LoVo (cell line): Measurements from ENCODE around the gene ADAM19.

Experiments
- DNase-seq: peaks from one replicate; pipeline ENCODE4 v3.0.0-alpha.2; 2016; ENCODE audit warnings: low spot score

ADAM19 gene

DNA sequence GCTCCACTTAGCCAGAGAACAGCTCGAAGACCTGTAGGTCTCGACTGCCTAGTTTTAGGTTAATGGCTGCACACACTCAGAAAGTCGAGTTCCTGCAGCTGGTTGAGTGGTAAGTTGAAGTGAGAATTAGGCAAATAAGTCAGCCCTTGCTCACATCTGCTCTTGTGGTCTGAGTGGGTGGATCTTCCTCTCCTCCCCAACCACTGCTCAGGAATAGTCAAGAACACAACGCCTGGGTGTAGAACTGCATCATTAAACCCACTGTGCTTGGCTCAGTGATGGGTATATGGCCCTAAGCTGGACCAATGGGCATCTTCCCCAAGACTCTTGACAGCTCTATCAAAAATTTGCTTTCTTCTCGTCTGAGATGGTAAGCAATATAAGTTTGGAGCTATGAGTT is 20.9 kb upstream of the ADAM19 start:
- no peak for DNase-seq

DNA sequence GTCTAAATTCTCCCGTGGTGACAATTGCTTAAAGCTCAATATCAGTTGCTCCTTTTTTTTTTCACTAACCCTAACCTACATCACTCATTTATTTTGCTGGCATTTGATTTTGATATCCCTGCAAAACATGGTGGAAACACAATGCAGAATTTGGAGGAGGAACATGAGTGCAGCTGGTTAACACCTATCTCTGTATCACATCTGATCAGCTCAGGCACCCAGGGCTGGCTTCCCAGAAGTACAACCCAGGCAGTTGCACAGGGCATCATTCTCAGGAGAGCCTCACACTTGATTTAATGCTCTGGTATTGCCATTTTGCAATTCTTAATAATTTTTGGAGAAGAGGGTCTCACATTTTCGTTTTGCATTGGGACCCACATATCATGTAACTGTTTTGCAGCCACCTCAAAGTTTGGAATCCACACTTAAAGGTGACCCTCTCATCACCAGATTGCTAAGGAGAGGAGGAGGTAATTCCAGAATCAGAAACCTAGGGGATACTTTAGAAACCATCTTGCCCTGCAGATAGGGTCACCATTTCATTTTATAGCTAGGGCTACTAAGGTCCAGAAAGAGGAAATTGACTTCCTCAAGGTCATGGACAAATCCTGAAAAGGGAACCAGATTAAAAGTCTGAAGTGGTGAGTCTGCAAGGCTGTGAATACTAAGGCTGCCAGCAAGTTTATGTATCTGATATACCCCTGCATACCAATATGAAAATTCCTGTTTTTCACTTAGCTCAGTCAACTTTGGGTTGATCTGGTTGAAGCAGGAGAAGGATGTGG is 19.3 kb upstream of the ADAM19 start:
- DNase-seq: no peak

DNA sequence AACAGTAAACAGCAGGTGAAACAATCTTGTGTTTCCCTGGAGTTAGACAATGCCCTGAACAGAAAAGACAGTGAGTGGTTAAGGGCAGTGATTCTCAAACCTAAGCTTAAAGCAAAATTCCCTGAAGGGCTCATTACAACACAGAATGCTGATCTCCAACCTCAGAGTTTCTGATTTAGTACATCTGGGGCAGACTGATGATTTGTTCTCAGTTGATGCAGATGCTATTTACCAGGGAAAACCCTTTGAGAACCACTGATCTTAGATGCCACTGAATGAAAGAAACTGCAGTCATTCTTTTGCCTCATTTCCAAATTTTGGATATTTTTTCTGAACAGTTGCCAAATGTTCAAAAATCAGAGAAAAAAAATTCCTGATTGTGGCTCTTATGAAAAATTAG is 18.7 kb upstream of the ADAM19 start:
- no peak for DNase-seq

DNA sequence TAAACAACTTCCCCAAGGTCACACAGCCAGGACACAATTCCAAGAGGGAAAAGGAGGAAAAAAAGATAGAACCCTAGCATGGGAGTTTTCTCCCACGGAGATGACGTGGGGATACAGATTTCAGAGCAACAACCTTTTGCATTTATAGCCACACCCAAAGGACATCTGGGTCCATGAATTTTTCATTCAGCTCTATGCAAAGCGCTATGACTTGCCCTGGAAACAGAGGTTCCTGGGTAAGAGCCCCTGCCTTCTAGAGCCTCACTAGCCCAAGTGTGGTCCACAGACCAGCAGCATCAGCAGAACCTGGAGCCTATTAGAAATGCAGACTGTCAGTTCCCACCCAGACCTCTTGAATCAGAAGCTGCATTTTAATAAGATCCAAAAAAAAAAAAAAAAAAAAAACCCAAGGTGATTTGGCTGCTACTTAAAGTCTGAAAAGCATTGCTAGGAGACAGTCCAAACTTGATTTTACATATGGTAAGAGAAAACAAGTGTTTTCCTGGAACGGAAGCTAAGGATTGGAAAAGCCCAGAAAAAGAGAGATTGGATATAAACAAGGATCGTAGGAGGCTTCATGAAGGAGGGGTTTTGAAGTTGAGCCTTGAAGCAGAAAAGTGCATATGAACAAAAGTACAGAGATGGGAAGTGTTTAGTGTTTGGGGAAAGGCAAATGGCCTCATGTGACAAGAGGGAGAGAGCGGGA is 17.6 kb upstream of the ADAM19 start:
- no peak for DNase-seq

DNA sequence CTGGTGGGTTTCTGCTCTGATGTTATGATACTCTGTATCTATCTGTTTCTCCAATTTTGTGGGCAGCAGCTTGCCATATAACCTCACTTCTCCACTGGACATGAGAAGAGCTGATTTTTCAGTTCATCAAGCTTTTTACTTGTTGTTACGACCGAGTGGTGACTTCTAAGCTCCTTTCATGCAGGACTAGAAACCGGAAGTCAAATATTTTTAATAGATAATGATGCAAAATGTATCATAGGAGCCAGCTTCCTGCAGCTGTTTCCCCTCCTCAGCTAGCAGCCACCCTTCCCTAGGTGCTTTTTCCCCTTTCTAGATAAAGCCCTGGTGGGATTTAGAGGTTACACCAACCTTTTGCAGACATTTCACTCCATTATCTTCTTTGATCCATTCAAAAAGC is 17.0 kb upstream of the ADAM19 start:
- DNase-seq: no peak

DNA sequence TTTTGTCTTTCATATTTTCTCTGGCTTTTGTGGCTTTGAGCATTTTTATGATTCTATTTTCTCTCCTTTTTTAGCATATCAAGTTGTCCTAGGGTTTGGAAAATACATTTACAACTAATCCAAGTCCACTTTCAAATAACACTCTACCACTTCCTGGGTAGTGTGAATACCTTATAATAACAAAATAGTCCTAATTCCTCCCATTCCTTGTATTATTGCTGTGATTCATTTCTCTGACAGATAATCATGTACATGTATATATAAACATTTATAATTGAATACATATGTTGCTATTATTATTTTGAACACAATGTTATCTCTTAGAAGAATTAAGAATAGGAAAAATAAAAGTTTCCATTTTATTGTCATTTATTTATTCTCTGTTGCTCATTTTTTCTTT is 14.9 kb upstream of the ADAM19 start:
- no peak for DNase-seq

DNA sequence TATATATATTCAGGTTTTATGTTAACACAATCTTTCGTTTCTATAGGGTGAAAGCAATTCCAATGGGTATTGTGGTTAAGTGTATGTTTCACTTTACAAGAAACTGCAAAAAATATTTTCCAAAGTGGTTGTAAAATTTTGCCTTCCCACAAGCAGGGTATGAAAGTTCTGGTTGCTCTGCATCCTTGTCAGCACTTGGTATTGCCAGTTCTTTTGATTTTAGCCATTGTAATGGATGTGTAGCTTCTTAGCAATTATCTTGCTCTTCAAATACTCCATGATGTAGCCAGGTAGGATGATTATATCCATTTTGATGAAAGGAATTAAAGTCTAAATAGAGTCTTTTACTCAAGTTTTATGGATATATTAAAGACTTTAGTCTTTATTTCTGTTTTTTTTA is 9.1 kb upstream of the ADAM19 start:
- no peak for DNase-seq

DNA sequence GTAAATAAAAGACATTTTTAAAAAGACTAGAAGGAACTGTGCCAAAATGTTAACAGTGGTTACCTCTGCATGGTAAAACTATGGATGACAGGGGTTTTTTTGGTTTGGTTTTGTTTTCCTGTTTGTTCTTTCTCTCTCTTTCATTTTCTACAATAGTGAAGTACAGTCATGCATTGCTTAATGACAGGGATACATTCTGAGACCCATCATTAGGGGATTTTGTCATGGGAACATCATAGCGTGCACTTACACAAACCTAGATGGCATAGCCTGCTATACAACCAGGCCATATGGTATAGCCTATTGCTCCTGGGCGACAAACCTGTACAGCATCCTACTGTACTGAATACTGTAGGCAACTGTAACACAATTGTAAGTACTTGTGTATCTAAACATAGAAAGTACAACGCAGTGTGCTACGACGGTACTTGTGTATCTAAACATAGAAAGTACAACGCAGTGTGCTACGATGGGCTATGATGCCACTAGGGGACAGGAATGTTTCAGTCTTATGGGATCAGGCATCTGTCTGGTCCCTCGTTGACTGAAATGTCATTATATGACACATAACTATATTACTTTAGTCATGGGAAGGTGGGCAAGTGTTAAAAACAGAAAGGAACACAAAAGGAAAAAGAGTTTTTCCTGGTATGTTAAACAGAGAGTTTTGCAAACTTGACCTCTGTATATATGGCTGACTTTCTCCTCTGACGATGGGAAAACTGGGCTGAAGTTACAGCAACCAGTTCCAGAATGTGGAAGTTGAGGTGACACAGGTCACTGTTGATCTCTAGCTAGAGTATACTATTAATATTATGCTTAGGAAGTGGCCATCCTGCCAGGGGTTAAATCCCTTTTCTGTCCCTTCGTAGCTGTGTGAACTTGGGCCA is 7.4 kb upstream of the ADAM19 start:
- no peak for DNase-seq

DNA sequence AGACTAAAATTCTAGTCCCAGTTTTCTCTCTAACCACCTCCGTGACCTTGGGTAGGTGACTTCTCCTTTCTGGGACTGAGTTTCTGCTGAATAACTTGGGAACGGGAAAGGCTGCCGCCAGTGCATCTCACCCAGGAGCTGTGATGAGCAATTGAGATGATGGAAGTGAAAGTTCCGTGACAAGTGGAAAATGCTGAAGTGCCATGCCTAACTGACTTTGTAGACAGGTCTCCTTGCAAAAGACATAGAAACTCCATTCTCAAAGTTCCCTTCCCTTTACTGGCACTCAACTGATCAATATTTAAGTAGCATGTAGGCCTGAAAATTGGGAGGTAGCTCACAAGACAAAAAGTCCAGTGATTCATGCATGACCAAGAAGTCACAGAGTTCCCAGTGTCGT is 6.3 kb upstream of the ADAM19 start:
- DNase-seq: no peak

DNA sequence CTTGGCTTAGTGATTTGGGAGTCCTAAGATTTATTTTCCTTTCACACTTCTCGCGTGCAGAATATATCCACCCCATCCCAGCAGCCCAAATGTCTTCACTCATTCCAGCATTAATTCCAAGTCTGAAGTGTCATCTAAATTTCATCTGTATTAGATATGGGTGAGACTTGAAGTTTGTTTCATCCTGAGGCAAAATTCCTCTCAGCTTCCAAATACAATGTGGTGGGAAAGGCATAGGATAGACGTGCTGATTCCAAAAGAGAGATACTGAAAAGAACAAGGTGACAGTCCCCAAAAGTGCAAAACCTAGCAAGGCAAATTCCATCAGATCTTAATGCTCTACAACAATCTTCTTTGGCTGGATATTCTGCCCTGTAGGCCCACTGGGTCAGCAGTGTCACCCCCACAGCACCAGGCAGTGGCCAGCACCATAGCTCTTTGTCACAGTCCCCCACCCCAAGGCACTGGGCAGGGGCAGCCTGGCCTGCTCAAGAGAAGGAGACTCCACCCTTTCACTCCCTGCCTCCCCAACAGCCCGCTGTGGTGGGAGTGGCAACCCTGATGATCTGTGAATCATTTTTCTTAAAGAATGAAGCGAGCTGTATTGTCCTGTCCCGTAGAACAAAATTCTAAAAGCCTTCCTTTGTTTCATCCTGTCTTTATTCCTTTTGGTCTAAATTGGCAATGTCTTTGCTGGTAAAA is 2.7 kb upstream of the ADAM19 start:
- DNase-seq: no peak

DNA sequence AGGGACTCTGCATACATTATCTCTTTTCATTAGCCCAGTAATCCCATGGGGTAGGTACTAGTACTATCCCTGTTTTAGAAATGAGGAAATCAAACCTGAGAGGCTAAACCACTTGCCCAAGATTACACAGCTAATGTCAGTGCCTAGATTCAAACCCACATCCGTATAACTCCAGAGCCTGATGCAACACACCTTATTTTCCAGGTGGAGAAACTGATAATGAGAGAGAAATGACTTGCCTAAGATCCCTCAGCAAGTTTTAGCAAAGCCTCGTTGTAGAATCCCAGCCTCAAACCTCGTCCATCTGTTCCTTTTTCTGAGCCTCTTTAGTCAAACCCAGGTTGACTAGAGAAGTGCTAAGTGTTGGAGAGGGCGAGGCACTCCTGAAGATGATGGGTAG is 1.1 kb upstream of the ADAM19 start:
- DNase-seq: no peak

DNA sequence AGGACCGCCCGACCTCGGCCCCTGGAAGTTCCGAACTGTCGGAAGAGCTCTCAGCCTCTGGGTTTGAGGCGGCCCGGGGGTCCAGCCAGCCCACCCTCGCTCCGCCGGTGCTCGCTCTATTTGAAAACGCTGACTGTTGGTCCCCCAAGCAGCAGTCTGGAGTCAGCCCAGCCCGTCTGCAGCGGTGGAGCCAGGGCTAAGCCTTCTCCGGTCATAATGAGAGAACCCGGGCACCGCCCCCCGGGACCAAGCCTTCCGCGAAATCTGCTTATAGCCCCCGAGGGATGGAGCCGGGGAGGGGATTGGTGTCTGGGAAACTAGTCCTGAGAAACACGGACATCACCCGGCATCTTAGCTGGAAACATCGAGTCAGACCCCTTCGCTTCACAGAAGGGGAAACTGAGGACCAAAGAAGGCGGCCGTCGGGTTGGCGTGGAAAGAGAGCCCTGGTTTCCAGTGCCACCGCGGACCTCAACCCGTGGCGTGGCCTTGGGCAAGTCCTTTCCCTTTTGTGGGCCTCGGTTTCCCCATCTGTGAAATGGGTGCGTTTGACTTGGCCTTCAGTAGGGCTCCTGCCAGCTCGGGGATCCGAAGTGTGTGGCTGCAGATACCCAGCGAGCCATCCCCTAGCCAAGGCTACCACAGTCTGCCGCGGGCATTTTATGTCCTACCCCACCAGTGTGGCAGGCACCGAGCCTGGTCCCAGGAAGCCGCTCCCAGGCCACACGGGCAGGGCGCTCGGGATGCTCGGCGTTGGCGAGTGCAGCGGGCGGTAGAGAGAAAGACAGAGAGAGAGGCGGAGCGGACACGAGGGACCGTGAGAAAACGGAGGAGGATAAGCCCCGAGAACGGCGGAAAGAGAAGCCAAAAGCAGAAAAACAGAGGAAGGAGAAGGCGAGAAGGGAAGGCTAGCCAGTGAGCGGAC is 857 bp downstream of the ADAM19 start:
- DNase-seq: no peak

DNA sequence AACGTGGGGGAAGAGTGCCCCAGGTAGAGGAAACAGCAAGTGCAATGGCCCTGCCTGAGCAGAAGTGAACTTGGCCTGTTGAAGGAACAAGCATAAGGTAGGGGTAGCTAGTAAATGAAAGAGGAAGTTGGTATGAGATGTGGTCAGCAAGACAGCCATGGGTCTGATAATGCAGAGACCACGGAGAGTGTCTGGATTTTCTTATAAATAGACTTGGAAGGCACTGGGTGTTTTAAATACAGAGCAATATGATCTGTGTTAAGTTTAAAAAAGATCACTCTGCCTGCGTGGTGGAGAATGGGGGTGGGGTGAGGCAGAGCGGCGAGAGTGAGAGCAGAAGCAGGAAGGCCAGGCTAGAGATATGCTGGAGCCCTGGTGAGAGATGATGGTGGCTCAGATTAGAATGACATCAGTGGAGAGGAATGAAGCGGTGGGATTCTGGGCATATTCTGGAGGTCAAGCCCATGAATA is 4.2 kb downstream of the ADAM19 start:
- DNase-seq: no peak

DNA sequence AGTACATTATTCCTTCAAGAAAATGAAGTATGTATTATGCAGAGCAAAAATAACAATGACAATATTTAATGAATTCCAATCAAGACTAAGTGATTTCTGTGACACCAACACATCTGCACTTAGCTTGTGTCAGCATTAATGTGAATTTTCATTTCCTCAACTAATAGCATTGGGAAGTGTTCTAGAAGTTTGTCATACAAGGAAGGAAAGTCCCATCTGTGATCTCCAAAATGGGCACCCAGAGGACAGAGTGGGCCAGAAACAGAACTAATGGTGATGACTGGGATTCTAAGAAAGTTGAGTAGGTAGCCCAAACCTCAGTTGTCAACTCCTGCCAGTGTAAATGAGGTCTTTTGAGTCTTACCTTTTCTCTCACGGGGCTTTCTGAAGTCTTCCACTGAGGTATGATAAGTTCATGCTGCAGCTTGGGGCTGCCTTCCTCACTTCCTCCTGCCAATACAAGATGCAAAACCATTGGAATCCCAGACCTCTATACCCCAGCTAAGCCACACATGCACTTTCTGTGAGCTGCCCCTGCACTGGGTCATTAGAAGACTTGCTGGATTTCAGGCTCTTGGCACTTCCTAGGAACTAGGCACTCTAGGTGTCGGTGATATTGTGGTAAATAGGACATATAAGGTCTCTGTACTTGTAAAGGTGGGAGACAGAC is 4.9 kb downstream of the ADAM19 start:
- no peak for DNase-seq

DNA sequence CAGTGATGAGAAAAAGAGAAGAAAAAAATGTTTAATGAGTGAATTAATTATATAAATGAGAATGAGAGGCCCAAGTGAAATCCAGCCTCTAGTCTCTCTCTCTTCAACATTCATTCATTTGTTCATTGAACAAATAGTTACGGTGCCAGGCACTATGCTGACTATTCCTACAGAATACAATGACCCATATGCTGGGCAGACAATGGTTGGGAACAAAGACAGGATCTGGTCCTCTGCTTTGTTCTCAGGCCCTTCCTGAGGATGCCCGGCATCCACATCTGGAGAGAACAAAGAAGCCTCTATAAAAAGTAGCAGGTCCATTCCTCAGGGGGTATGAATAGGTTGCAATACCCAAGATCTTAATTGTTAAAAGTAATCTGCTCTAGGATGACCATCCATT is 6.9 kb downstream of the ADAM19 start:
- no peak for DNase-seq

DNA sequence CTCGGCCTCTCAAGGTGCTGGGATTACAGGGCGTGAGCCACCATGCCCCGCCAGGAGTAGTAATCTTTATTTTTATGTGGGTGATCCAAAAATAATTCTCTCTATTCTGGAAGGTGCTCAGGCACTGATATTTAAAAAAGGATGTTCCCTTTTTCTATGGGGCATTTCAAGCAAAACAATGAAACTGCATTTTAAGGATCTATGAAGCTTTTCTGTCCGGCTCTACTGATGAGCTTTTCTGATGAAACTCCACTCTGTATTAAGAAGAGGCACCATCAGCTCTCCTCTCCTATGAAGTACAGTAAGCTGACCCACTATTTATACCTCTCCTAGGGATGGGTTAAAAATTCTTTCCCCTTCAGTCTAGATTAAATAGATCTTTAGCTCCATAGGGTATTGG is 7.4 kb downstream of the ADAM19 start:
- DNase-seq: no peak

DNA sequence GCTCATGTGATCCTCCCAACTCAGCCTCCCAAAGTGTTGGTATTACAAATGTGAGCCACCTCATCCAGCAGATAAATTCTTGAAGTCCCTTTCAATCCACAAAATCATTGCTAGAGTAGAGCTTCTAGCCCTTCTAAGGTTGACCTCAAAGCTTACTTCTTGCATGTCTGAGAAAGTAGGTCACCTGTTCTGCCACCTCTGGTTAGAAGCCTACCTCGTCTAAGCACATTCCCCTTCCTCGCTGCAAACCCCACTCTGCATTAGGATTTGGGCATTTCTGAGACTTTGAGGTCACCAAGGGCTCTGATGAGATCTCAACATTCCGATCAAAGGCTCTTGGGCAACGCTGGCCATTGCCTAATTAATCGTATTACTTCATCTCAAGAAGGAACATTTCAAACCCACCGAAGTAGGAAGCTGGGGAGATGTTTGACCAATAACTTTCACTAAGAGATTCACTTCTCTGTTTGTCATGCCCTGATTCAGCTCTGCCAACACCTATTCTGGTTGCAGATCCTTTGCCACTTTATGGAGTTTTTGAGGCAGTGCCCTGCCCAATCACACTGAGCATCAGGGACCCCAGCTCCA is 8.6 kb downstream of the ADAM19 start:
- no peak for DNase-seq

DNA sequence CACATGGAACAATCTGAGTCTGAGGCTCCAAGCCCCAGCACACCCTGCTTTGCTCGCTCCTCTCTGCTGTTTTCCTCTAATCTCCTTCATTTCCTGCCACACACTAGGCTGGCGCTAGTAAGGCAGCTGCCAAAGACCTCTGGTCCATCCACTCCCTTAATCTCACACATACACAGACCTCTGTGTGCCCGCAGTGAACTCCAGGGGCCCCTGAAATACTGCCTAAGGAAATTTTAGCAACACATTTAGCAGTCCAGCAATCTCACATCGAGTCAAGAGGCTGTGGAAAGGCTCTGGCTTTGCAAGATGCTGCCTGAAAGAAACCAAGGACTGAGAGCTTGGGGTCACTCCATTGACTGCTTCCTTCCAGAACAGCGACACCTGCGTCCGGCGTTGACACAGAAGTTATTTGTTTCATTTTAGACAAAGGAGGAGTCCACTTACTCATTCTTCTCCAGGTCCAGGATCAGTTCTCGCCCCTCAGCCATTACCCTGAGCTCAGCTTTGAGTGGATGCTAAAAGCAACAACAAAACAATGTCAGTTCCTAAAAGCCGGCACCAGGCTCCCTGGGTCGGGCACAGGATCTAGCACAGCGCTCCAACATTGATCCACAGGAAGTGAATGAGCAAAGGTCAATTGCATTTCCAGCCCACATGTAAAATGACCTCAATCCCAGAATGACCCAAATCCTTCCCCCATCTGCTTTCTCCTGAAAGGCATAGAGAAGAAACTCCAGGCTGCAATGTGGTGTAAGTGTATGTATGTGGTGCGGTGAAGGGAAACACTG is 11.5 kb downstream of the ADAM19 start:
- no peak for DNase-seq

DNA sequence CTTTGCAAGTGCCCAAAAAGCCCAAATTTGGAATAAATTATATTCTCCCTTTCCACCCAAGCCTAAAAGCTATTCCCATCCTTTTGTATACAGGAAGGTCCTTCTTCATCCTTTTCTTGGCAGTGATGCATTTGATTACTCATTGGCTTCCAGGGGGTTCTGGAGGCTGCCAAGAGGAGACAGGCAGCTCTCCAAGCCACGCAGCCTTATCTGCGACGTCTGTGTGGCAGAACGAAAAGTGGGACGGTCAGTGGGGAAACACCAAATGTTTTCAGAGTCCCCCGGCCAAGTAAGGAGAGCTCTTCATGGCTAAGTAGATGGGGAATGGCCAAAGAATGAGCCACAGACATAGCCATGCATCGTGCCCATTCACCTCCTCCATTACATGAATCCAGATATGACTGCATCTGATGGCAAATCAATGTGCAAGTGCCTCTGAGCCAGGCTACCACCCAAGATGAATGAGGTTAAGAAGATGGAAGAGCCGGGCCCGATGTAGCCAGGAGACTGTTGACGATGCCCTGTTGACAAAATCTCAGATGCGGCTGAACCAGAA is 12.1 kb downstream of the ADAM19 start:
- no peak for DNase-seq
